Measurements from ENCODE around the gene GARIN5B. TPM values are rescaled to one million over a fixed set of nuclear protein-coding genes. Genes with fewer than 3 reads are reported as not detected.

Gene GARIN5B
- total RNA-seq, 2 donors from 2014 or later, result not detected

DNA sequence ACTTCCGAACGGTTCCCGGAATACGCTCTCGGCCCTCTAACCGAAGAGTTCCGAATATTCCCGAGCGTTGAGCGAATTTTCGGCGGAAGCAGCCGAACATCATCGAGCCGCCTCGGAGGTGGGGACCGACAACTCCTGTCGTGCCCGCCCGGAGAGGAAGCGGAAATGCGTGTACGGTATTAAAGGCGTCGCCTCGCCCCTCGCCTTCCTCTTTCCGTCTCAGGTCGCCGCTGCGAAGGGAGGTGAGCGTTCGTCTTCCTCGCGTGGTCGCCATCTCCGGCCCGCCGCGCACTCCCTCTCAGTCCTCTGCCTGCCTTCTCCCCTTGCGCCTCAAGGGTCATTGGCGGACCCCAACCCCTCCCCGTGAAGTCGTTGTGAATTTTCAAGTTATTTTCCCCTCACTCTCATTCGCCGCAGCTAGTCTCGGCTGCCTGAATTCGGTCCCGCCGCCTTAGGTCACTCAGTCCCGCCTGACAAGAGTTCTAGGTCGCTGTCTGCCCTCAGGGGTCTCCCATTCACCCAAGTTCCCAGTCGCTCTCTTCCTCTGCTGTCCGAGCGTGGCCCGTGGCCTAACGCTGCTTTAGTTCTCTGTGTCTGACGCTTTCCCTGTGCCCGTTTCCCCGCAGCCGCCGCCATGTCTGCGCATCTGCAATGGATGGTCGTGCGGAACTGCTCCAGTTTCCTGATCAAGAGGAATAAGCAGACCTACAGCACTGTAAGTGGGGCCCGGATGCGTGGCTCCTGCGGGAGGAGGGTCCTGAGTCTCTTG, 22.8 kb upstream of the GARIN5B start, which contains the start of gene RPL28:
Gene RPL28 (plus strand): TSS at position 209 of the 769 bp plus-strand sequence. CDS start 426 bp downstream, at position 635.
- Histone ChIP-seq H3K4me1 (peaks cover 23% of the 10 kb centered on the region), H3K27me3 (no peaks in the 10 kb centered on the region), H3K4me3 (peak within 1 kb of the TSS; percentile 73), H3K9me3 (no peaks in the 10 kb centered on the region), H3K9ac (ENCODE audit: low read depth in 2 of 2, low read length in 2 of 2) (peak within 1 kb of the TSS; percentile 94 to 95), H3K27ac (peak within 1 kb of the TSS; percentile 94), H3K36me3 (peaks cover 24% of the 10 kb centered on the region)
- intact Hi-C loops (cut with DNase I), result no loop called here
- peak; percentile 99 for DNase-seq
- TF ChIP-seq, protein P1, sequence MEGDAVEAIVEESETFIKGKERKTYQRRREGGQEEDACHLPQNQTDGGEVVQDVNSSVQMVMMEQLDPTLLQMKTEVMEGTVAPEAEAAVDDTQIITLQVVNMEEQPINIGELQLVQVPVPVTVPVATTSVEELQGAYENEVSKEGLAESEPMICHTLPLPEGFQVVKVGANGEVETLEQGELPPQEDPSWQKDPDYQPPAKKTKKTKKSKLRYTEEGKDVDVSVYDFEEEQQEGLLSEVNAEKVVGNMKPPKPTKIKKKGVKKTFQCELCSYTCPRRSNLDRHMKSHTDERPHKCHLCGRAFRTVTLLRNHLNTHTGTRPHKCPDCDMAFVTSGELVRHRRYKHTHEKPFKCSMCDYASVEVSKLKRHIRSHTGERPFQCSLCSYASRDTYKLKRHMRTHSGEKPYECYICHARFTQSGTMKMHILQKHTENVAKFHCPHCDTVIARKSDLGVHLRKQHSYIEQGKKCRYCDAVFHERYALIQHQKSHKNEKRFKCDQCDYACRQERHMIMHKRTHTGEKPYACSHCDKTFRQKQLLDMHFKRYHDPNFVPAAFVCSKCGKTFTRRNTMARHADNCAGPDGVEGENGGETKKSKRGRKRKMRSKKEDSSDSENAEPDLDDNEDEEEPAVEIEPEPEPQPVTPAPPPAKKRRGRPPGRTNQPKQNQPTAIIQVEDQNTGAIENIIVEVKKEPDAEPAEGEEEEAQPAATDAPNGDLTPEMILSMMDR (IDR thresholded peaks at IDR 0.05), result no peak

DNA sequence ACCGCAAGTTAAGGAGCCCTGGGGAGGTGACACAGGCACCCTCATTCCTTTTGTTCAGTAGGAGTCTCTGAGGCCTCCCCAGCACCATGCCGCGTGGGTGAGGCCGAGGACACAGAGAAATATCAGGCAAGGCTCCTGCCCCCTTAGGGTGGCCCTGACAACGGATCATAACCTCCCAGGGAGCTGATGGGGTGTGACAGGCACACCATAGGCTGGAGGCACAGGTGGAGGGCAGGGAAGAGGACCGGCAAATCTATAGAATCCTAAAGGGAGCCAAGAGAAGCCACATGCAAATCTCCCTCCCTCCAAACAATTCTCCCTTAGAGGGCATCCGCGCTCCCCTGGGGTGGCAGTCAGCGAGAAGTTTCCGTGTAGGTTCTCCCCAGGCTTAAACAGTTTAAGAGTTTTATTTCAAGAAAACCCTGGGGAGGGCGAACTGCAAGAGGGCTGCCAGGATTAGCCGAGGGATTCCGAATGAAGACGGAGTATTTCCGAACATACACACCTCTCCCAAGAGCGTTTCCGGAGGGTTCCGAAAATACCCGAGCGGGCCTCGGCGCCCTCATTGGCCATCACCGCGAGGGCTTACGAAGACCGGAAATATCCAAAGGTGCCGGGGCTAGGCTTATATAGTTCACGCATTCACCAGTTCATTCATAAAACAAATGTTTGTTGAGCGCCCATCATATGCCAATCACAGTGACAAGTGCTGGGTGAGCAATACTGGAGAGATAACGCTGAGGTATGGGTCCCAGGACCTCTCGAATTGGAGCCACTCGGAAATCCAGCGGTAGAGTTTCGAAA, 22.1 kb upstream of the GARIN5B start:
- H3K36me3 ChIP-seq, result peaks cover 24% of the 10 kb centered on the region
- intact Hi-C loops (cut with DNase I), result no loop called here
- peaks cover 23% of the 10 kb centered on the region for H3K4me1 ChIP-seq
- H3K9ac ChIP-seq (ENCODE audit: low read depth in 2 of 2, low read length in 2 of 2), result peak overlapping the region; percentile 94 to 95
- no peaks in the 10 kb centered on the region for H3K9me3 ChIP-seq
- H3K4me3 ChIP-seq, result peak overlapping the region; percentile 73
- peak overlapping the region; percentile 94 for H3K27ac ChIP-seq
- peak; percentile 99 for DNase-seq
- H3K27me3 ChIP-seq, result no peaks in the 10 kb centered on the region
- TF ChIP-seq, protein P1 (IDR thresholded peaks at IDR 0.05), result no peak

DNA sequence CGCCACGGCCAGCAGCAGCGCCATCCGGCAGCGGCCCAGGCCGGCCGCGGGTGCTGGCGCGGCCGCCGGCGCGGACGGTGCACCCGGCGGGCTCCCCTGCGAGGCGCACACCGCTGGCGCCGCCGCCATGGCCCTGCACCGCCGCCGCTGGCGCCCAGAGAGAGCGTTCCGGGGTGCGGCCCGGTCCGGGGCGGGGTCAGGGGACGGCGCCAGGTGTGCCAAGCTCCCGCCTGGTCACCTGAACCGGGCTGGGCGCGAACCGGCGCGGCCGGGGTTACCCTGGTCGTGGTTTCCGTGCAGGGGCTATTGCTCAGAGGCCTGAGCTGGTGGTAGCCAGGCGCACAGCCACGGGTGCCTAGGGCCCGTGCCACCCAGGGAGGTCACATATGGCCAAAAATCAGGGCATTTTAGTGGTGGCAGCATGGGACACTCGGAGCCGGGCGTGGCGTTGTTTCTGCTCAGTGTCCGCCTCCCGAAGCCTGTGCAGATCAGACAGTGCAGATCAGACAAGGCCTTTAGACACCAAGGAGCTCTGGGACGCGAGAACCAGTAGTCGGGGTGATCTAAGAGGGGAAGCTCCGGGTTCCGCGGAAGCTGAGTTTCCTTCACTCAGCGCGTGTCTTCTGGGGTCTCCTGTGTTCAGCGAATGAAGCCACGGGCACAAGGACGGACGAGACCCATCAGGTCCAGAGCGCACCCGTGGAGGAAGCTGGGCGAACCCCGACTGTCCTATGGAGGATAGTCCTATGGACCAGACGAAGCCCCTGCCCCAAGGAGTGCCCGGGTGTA, 21.3 kb upstream of the GARIN5B start, which contains the start of gene TMEM238:
Gene TMEM238 (minus strand): TSS at position 162 of the 789 bp plus-strand sequence. CDS start 33 bp downstream, at position 129.
- H3K9ac ChIP-seq (ENCODE audit: low read depth in 2 of 2, low read length in 2 of 2), result peak within 1 kb of the TSS; percentile 94 to 95
- TF ChIP-seq, protein P1 (IDR thresholded peaks at IDR 0.05), result no peak
- H3K4me1 ChIP-seq, result peaks cover 23% of the 10 kb centered on the region
- DNase-seq, result peak; percentile 83
- H3K9me3 ChIP-seq, result no peaks in the 10 kb centered on the region
- intact Hi-C loops (cut with DNase I), result no loop called here
- H3K27ac ChIP-seq, result peak within 1 kb of the TSS; percentile 94
- H3K27me3 ChIP-seq, result no peaks in the 10 kb centered on the region
- peaks cover 20% of the 10 kb centered on the region for H3K36me3 ChIP-seq
- H3K4me3 ChIP-seq, result peak within 1 kb of the TSS; percentile 73

DNA sequence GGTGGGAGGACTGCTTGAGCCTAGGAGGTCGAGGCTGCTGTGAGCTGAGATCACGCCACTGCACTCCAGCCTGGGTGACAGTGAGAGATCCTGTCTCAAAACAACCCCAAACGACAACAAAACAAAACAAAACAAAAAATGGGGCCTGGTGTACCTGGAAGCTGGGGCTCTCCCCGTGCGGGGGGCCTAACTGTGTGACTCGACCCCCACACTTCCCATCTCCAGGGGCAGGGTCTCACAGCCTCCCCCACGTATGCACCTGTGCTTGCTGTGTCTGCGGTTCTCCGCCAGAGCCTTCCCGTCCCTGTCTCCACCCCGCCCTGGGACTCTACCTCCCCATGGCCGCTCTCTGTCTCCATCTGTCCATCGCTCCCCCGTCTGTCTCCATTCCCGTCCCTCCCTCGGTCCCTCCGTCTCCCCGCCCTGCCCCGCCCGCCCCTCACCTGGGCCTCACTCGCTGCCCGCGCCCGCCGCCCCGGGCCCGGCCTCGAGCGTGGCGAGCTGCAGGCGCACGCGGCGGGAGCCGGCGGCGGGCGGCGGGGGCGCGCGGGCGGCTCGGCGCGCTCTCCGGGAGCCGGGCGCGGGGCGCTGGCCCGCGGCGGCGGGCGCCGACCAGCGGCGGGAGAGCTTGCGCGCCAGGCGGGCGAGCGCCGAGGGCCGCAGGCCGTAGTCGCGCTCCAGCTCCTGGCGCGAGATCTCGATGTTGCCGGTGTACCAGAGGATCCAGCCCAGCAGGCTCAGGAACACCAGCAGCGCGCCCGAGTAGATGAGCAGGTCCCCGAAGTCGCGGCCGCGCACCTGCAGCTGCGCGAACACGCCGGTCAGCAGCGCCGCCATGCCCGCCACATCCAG, 20.4 kb upstream of the GARIN5B start:
- H3K4me1 ChIP-seq, result peaks cover 22% of the 10 kb centered on the region
- H3K27ac ChIP-seq, result peak overlapping the region; percentile 94
- TF ChIP-seq, protein P1 (IDR thresholded peaks at IDR 0.05), result no peak
- no peaks in the 10 kb centered on the region for H3K9me3 ChIP-seq
- H3K4me3 ChIP-seq, result peak overlapping the region; percentile 73
- H3K9ac ChIP-seq (ENCODE audit: low read depth in 2 of 2, low read length in 2 of 2), result peak overlapping the region; percentile 51 to 94
- DNase-seq, result peak; percentile 45
- intact Hi-C loops (cut with DNase I), result loop anchor here (2.0 kb wide), 1 partner anchor 81 kb away; no protein-coding TSS in a partner anchor
- H3K27me3 ChIP-seq, result no peaks in the 10 kb centered on the region
- H3K36me3 ChIP-seq, result peaks cover 12% of the 10 kb centered on the region

Data from colonic mucosa (tissue), 4 donors.